PC-3 (cell line): ENCODE measurements around the gene RASAL1.

ENCODE experiments used
- CTCF ChIP-seq: fragments of 300-600 bp; sonication (generic); conservative IDR thresholded peaks from 2 replicates; pipeline ENCODE4 v1.5.1; 2017; ENCODE audit warnings: antibody characterized with exemption, low read depth, mild to moderate bottlenecking, low read length
- EZH2 ChIP-seq: fragments of 300-600 bp; sonication (generic); IDR thresholded peaks from one replicate; pipeline ENCODE4 v1.6.1; 2017; ENCODE audit warnings: antibody characterized with exemption, mild to moderate bottlenecking, low read length; ENCODE audit not compliant: unreplicated experiment
- EZH2phosphoT487 ChIP-seq: fragments of 300-600 bp; sonication (generic); IDR thresholded peaks from 2 replicates; pipeline ENCODE4 v1.6.1; 2018; ENCODE audit warnings: mild to moderate bottlenecking, antibody characterized with exemption, low read length, borderline replicate concordance

- TF ChIP-seq CTCF (no peak), EZH2phosphoT487 (no peak), EZH2 (no peak)
These were observed 14.7 kb downstream of the RASAL1 start for GRCh38 chr12:113120670-113121370.
